ENCODE results near the gene TTYH2. TPM values are rescaled to one million over a fixed set of nuclear protein-coding genes. Genes with fewer than 3 reads are reported as not detected.

The TTYH2 gene
- total and polyA plus RNA-seq, 2 of the 4 experiments (the other 2 are of a cell fraction), result 2.3 to 6.8 TPM

- H2BK15ac ChIP-seq (ENCODE audit: low read depth, low read length), result no peak overlapping the region
- no peaks in the 10 kb centered on the region for H3K79me1 ChIP-seq (ENCODE audit: low read depth in 1 of 2, low read length in 2 of 2)
- no peaks in the 10 kb centered on the region for H3K9me1 ChIP-seq (ENCODE audit: insufficient read depth, low read length)
- no peak overlapping the region for H3K27ac ChIP-seq (ENCODE audit: insufficient read depth, low read length)
- no peak overlapping the region for H3K18ac ChIP-seq (ENCODE audit: low read depth, low read length)
- H4K8ac ChIP-seq (ENCODE audit: low read depth in 2 of 2, low read length in 2 of 2), result no peak overlapping the region
- H3K4me3 ChIP-seq (ENCODE audit: insufficient read depth, low read depth, low read length), result no peak overlapping the region
- DNase-seq, result no peak
- H3K4ac ChIP-seq (ENCODE audit: low read depth, low read length), result no peak overlapping the region
- H3K4me2 ChIP-seq (ENCODE audit: low read depth, low read length), result no peak overlapping the region
- H3K56ac ChIP-seq (ENCODE audit: extremely low read depth, insufficient read depth, low read length), result no peak overlapping the region
- H3K36me3 ChIP-seq (ENCODE audit: control insufficient read depth, insufficient read depth, low read length), result no peaks in the 10 kb centered on the region
- no peak overlapping the region for H3K9ac ChIP-seq (ENCODE audit: low read depth, low read length)
- H3K14ac ChIP-seq (replicated peaks; ENCODE audit: low read depth, low read length), result no peak overlapping the region
- TF ChIP-seq NFE2L2 (IDR thresholded peaks at IDR 0.05; ENCODE audit: low read depth, low read length) (no peak), RFX5 (IDR thresholded peaks at IDR 0.05; ENCODE audit: low read depth, low read length) (no peak), RAD21 (IDR thresholded peaks at IDR 0.05; ENCODE audit: low read length) (no peak), FOS (IDR thresholded peaks at IDR 0.05; ENCODE audit: low read depth, low read length) (no peak), CHD1 (IDR thresholded peaks at IDR 0.05; ENCODE audit: low read depth, low read length) (no peak), MAZ (IDR thresholded peaks at IDR 0.05; ENCODE audit: borderline replicate concordance, low read depth, low read length) (no peak), BHLHE40 (IDR thresholded peaks at IDR 0.05; ENCODE audit: low read depth, low read length) (no peak), CEBPB (IDR thresholded peaks at IDR 0.05; ENCODE audit: low read depth, low read length) (no peak), USF2 (IDR thresholded peaks at IDR 0.05; ENCODE audit: low read depth, low read length) (no peak), MAFK (IDR thresholded peaks at IDR 0.05; ENCODE audit: low read depth, low read length) (no peak), POLR2A (IDR thresholded peaks at IDR 0.05; ENCODE audit: low read depth, low read length) (no peak), RCOR1 (IDR thresholded peaks at IDR 0.05; ENCODE audit: insufficient replicate concordance, low read length) (no peak), ELK1 (IDR thresholded peaks at IDR 0.05; ENCODE audit: borderline replicate concordance, low read depth, low read length) (no peak), CTCF (conservative IDR thresholded peaks at IDR 0.05; ENCODE audit: low read depth, low read length) (no peak), SMC3 (IDR thresholded peaks at IDR 0.05; ENCODE audit: low read depth, low read length) (no peak), MXI1 (IDR thresholded peaks at IDR 0.05; ENCODE audit: borderline replicate concordance, low read depth, low read length) (no peak)
- 29% methylated on average over 4 of the region's 11 CpGs; no CpG with 5 or more reads in 1 of the 2 experiments for WGBS, 2 experiments (ENCODE audit: extremely low coverage in 2 of 2, insufficient read length in 1 of 2)
- no peak overlapping the region for H2AK5ac ChIP-seq (ENCODE audit: low read depth, low read length)
- no peaks in the 10 kb centered on the region for H3K27me3 ChIP-seq (ENCODE audit: control insufficient read depth, insufficient read depth, low read length)
- no peak overlapping the region for H2AFZ ChIP-seq (replicated peaks; ENCODE audit: low read length, poor library complexity)
- no TSS peak for BruUV-seq (replicated peaks)
- no peak overlapping the region for H2BK5ac ChIP-seq (ENCODE audit: low read depth, low read length, poor library complexity, severe bottlenecking)
- intact Hi-C loops (cut with micrococcal nuclease), result no loop called here
- H4K20me1 ChIP-seq (ENCODE audit: insufficient read depth, low read length), result no peaks in the 10 kb centered on the region
- H3K4me1 ChIP-seq (ENCODE audit: control insufficient read depth, insufficient read depth, low read length), result no peaks in the 10 kb centered on the region
- dilution Hi-C loops (cut with HindIII; ENCODE audit: low sequenced_read_pairs, unreplicated experiment), result no loop called here
- no peak overlapping the region for H4K91ac ChIP-seq (ENCODE audit: insufficient read depth, low read depth, low read length)
- no peaks in the 10 kb centered on the region for H3K9me3 ChIP-seq (ENCODE audit: control insufficient read depth, insufficient read depth, low read length)
- H3K23ac ChIP-seq (ENCODE audit: low read depth, low read length), result no peak overlapping the region
- ChIA-PET POLR2A (ENCODE audit: unreplicated experiment) (no interaction called here), CTCF (no interaction called here)
- H2AK9ac ChIP-seq (replicated peaks; ENCODE audit: low read depth, low read length, poor library complexity), result no peak overlapping the region
- H2BK120ac ChIP-seq (ENCODE audit: low read depth, low read length), result no peak overlapping the region
- H4K5ac ChIP-seq (ENCODE audit: low read depth, low read length), result no peak overlapping the region
- in situ Hi-C loops (cut with MboI; ENCODE audit: low sequenced_read_pairs), result no loop called here
- no peak overlapping the region for H2BK20ac ChIP-seq (ENCODE audit: low read depth, low read length)
- no peak for ATAC-seq (ENCODE audit: low read depth)
Measured at GRCh38 chr17:74240618-74241205, 27.3 kb downstream of the TTYH2 start.
